GM18511 (cell line): Measurements from ENCODE around the gene ZC3H10.
A peak's percentile ranks its signal among the peaks of the same experiment; 100 is the strongest.

Experiments used
- ATAC-seq: cut with Tn5 transposase; IDR thresholded peaks from one replicate; pipeline ENCODE4 v1.9.1; 2021; ENCODE audit warnings: mild to moderate bottlenecking, moderate library complexity; ENCODE audit not compliant: unreplicated experiment

ZC3H10 gene

GRCh38 chr12:56126732-56127239 lies 8.7 kb downstream of the ZC3H10 start:
- no peak for ATAC-seq

GRCh38 chr12:56127485-56127887 lies 9.4 kb downstream of the ZC3H10 start:
- ATAC-seq, result no peak

- peak; percentile 89 for ATAC-seq
These were observed 10.0 kb downstream of the ZC3H10 start, which contains the start of gene ESYT1 for GRCh38 chr12:56127888-56128669. Gene ESYT1 (plus strand): TSS chr12:56128267. CDS start chr12:56128320, 53 bp downstream.

- ATAC-seq, result no peak
These were observed 10.7 kb downstream of the ZC3H10 start for GRCh38 chr12:56128670-56129205.

- ATAC-seq, result peak; percentile 43
These were observed 11.3 kb downstream of the ZC3H10 start for GRCh38 chr12:56129206-56129941.

- no peak for ATAC-seq
These were observed 12.0 kb downstream of the ZC3H10 start for GRCh38 chr12:56129942-56130495.

- no peak for ATAC-seq
These were observed 12.8 kb downstream of the ZC3H10 start for GRCh38 chr12:56130876-56131275.

GRCh38 chr12:56134897-56135296 lies 16.8 kb downstream of the ZC3H10 start:
- ATAC-seq, result no peak

GRCh38 chr12:56137853-56138571 lies 19.9 kb downstream of the ZC3H10 start:
- ATAC-seq, result no peak

GRCh38 chr12:56141946-56142784 lies 24.1 kb downstream of the ZC3H10 start:
- no peak for ATAC-seq

- no peak for ATAC-seq
These were observed 25.2 kb downstream of the ZC3H10 start for GRCh38 chr12:56143217-56143616.

- ATAC-seq, result no peak
These were observed 25.8 kb downstream of the ZC3H10 start for GRCh38 chr12:56143870-56144269.

- ATAC-seq, result no peak
These were observed 27.2 kb downstream of the ZC3H10 start for GRCh38 chr12:56145217-56145616.

GRCh38 chr12:56146492-56147460 lies 28.7 kb downstream of the ZC3H10 start:
- no peak for ATAC-seq

- no peak for ATAC-seq
These were observed 32.5 kb downstream of the ZC3H10 start for GRCh38 chr12:56150563-56150962.

- ATAC-seq, result peak; percentile 55
These were observed 33.6 kb downstream of the ZC3H10 start for GRCh38 chr12:56151672-56152131.

GRCh38 chr12:56152132-56152755 lies 34.2 kb downstream of the ZC3H10 start, which contains the start of gene MYL6B:
Gene MYL6B (plus strand): TSS chr12:56152587. CDS start chr12:56153919, 1,332 bp downstream.
- peak; percentile 89 for ATAC-seq
